Panc1 (cell line): ENCODE results near the gene BACH2.

ENCODE experiments used
- CTCF ChIP-seq: fragments of 450-650 bp; IDR thresholded peaks from 2 replicates; pipeline ENCODE4 v1.5.1; 2017; ENCODE audit warnings: mild to moderate bottlenecking
- POLR2AphosphoS5 ChIP-seq: IDR thresholded peaks from 2 replicates; pipeline ENCODE4 v1.6.1; 2012; ENCODE audit warnings: mild to moderate bottlenecking, low read depth, low read length, moderate library complexity
- SIN3A ChIP-seq: IDR thresholded peaks from 2 replicates; pipeline ENCODE4 v1.6.1; 2012; ENCODE audit warnings: low read depth, mild to moderate bottlenecking, low read length, moderate library complexity, borderline replicate concordance; ENCODE audit not compliant: insufficient read depth
- TF ChIP-seq, protein P1 (sequence below), 2 experiments: IDR thresholded peaks; 2 replicates each; pipeline ENCODE4 v1.6.1; 2011 to 2012; ENCODE audit warnings: low read depth in 2 of 2, control low read depth in 1 of 2, low read length in 1 of 2, mild to moderate bottlenecking in 1 of 2, moderate library complexity in 1 of 2; ENCODE audit not compliant: insufficient read depth in 1 of 2

- no peak for TF ChIP-seq CTCF
- no peak for TF ChIP-seq POLR2AphosphoS5
- TF ChIP-seq, protein P1, sequence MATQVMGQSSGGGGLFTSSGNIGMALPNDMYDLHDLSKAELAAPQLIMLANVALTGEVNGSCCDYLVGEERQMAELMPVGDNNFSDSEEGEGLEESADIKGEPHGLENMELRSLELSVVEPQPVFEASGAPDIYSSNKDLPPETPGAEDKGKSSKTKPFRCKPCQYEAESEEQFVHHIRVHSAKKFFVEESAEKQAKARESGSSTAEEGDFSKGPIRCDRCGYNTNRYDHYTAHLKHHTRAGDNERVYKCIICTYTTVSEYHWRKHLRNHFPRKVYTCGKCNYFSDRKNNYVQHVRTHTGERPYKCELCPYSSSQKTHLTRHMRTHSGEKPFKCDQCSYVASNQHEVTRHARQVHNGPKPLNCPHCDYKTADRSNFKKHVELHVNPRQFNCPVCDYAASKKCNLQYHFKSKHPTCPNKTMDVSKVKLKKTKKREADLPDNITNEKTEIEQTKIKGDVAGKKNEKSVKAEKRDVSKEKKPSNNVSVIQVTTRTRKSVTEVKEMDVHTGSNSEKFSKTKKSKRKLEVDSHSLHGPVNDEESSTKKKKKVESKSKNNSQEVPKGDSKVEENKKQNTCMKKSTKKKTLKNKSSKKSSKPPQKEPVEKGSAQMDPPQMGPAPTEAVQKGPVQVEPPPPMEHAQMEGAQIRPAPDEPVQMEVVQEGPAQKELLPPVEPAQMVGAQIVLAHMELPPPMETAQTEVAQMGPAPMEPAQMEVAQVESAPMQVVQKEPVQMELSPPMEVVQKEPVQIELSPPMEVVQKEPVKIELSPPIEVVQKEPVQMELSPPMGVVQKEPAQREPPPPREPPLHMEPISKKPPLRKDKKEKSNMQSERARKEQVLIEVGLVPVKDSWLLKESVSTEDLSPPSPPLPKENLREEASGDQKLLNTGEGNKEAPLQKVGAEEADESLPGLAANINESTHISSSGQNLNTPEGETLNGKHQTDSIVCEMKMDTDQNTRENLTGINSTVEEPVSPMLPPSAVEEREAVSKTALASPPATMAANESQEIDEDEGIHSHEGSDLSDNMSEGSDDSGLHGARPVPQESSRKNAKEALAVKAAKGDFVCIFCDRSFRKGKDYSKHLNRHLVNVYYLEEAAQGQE (IDR thresholded peaks at IDR 0.05; ENCODE audit: insufficient read depth in 1 of 2, low read depth in 2 of 2, low read length in 1 of 2): no peak
- no peak for TF ChIP-seq SIN3A
These were observed 354.0 kb downstream of the BACH2 start for GRCh38 chr6:89942601-89943000.
